HG03457 (cell line): ENCODE data around the gene ACTN1.

Source experiments
- ATAC-seq: cut with Tn5 transposase; IDR thresholded peaks from one replicate; pipeline ENCODE4 v1.9.1; 2021; ENCODE audit warnings: moderate number of reproducible peaks; ENCODE audit not compliant: unreplicated experiment

The ACTN1 gene

GRCh38 chr14:68921049-68921448 lies 58.1 kb downstream of the ACTN1 start:
- ATAC-seq = no peak

DNA sequence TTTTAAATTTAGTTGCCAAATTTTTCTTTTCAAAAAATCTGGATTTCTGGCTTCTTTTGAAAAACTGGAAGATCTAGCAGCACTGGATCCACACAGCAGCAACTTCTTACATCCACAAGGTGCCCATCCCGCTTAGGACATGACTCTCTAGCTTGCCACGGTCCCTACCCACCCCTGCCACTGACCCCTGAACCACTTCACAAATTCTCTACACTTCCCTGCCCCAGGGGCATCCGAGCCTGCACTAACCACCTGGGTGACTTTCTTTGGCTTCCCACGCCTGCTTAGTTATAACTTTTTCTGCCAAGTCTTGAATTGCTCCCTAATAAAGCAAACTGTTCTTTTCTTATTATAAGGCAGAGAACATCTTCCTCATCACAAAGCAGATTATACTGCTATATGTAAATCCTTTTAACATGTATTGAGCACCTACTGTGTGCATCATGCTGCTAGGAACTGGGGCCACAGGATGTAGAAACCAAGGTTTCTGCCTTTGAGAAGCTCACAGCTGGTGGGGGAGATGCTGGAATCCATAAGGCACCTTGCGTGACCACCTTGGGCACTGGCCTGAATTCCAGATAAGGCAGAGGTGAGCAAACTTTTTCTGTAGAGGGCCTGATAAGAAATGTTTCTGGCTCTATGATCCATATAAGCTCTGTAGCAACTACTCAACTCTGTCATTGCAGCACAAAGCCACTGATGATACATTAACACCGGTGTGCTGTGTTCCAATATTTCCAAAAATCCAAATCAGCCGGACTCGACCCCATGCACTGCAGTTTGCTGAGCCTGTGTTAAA lies 59.8 kb downstream of the ACTN1 start:
- ATAC-seq = no peak

DNA sequence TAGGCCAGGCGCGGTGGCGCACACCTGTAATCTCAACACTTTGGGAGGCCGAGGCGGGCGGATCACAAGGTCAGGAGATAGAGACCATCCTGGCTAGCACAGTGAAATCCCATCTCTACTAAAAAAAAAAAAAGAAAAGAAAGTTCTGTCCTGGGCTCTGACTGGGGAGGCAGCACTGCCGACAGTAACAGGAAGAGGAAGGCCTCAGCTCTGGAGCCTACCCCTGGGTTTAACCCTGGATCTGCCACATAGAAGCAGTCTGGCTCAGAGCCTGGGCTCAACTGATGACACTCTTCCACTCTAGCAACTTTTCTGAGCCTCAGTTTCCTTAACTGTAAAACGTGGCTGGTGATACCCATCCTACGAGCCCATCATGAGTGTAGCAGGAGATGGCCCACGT lies 60.5 kb downstream of the ACTN1 start:
- ATAC-seq = no peak

DNA sequence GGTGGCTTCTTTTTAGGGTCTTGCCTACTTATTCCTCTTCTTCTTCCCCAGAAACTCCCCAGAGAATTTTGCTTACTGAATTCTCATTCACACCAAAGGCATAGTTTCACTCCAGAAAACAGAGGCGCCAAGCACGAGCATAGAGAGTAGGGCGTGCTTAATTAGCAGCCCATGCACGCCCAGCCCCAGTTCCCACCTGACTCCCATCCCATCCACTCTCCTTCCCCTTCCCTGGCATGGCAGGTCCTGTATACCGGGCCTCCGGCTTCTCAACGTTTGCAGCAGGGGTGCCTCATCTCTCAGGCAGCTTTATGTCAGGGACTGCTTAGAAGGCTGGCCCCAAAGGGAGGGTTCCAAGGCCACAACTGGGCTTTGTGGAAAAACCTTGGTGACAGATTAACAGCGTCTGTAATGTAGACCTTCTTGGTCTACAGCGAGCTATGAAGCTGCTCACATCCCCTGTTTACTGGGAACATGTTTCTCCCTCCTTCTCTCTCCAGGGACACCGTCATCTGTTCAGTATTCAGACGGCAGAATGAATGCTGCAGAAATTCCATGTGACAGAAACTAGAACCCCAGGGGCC lies 62.7 kb downstream of the ACTN1 start:
- ATAC-seq = no peak

- no peak for ATAC-seq
Measured at GRCh38 chr14:68913516-68913915, 65.6 kb downstream of the ACTN1 start.

- ATAC-seq = no peak
Measured at GRCh38 chr14:68911594-68912227, 67.4 kb downstream of the ACTN1 start.

GRCh38 chr14:68910540-68910939 lies 68.6 kb downstream of the ACTN1 start:
- no peak for ATAC-seq

DNA sequence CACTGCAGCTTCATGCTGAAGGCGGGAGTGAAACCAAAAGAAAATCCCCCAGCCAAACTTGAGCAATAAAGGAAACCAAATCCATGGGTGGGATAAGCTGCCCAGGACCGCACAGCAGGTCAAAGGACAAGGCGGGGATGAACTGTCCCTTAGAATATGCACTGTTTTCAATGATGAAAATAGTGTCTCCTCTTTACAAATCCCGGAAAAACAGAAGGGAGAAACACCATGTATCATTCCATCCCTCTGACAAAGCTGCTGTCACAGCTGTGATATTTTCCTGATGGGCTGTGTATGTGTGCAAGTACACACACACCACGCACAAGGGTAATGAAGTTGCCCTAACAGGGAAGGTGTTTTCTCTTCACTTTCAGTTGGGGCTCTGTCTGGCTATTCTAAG lies 70.3 kb downstream of the ACTN1 start:
- ATAC-seq = no peak

GRCh38 chr14:68908201-68908600 lies 70.9 kb downstream of the ACTN1 start:
- no peak for ATAC-seq

DNA sequence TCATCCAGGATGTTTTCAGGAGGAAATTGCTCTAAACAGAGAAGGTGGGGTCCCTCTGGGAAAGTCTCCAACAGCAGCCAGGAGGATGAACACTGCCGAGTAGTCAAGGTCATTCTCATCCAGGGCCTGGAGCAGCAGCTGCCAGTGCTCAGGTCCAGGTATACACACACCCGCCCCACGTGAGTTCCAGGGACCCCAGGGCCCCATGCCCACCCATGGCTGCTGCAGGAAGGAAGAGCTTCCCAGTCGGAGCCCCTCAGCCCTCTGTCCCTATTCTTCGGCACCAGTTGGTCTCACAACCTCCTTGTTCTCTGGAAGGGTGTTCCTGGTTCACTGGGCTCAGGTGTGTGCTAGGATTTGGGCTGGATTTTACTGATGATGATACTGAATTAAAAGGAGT lies 72.7 kb downstream of the ACTN1 start:
- ATAC-seq = no peak

- no peak for ATAC-seq
Measured at GRCh38 chr14:68905107-68905895, 73.8 kb downstream of the ACTN1 start.

DNA sequence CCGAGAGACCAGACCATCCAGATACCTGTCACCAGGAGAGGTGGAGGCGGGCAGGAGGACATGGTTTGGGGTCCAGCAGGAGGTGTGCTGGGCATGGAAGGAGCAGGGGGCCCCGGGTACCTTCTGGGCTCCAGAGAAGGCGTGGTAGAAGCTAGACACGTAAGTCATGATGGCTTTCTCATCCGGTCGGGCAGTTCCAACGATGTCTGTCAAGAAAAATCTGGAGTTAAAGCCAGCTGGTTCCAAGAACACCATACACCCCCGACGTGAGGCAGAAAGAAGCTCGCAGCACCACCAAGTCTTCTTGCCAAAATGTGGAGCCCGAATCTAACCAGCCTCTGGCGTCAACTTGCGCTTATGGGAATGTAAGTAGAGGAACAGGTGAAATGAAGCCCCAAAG lies 76.7 kb downstream of the ACTN1 start:
- no peak for ATAC-seq

DNA sequence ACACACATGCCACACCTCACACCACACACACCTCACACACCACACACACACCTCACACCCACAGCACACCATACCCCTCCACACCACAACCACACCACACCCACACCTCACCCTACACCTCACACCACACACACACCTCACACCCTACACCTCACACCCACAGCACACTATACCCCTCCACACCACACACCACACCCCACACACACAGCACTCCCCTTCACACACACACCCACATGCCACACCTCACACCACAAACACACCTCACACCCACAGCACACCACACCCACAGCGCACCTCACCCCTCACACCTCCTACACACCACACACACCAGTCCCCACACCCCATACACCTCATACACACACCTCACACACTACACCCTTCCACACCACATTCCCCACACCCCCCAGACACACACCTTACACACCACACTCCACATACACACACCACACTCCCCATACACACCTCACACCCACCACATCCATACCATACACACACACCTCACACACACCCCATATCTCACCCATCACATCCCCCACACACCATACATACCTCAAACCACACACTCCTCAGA lies 80.0 kb downstream of the ACTN1 start:
- ATAC-seq = no peak

- ATAC-seq = no peak
Measured at GRCh38 chr14:68898248-68899032, 80.7 kb downstream of the ACTN1 start.

DNA sequence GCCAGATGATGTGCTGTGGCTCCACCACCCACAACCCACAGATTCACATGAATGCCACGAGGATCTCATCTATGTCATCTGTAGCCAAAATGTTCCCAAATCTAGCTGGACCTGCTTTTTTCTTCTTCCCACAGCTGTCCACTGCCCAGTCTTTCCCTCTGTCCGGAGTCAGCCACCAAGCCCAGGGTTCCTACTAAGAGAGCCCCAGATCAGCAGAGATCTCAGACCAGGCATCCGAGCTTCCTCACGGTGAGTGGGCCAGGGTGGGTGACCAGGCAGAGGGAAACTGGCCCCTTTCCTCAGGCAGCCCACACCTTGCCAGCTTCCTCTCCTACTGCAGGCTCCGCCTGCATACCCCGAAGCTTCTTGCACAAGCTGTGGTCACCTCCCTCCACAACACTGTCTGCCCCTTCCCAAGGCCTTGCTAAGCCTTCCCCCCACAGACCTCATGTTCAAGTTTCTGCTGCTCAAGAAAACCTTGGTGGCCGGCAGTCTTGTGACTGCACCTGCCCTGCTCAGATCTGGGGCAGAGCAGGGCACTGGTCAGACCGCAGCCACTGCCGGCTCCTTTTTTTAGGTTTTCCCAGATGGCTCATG lies 81.4 kb downstream of the ACTN1 start:
- ATAC-seq = no peak

GRCh38 chr14:68896132-68896531 lies 83.0 kb downstream of the ACTN1 start:
- no peak for ATAC-seq

- no peak for ATAC-seq
Measured at GRCh38 chr14:68894802-68895703, 84.0 kb downstream of the ACTN1 start.

DNA sequence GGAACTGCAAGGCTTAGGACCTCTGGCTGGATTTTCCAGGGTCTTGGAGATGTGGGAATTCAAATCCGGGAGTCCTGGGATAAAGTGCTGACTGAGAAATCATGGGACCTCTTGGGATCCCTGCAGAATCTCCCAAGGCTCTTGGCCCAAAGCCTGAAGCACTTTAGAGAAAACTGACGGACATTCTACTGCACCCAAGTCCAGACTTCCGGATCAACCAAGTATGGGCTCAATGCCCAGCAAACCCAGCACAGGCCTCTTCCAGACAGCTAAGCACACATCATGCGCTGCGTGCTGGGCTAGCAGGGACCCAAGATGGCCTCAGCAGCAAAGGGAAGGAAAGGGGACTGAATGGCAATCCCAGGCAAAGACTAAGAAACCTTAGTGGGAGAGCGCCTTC lies 85.0 kb downstream of the ACTN1 start:
- no peak for ATAC-seq

DNA sequence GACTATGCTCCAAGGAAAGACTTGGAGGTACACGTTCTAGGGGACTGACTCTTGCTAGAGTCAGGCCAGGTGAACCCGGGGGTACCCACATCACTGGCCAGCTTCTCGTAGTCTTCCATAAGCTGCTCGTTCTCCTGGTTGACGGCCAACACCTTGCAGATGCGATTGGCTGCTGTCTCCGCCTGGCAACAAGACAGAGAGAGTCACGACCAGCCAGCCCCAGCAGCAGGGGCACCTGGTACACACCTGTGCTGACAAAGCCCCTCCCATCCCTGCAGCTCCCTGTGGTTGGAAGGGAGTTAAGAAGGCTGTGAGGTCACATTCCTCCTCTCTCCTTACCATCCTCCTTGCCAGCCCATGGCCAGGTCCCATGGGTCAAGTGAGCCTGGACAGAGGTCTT lies 85.5 kb downstream of the ACTN1 start:
- ATAC-seq = no peak
